CD4-positive, alpha-beta T cell (primary cell): Measurements from ENCODE around the gene ZBTB7A. TPM values are rescaled to one million over a fixed set of nuclear protein-coding genes. Genes with fewer than 3 reads are reported as not detected.

Source experiments
- ATAC-seq: fragments of 200-7000 bp; cut with Tn5 transposase; one replicate; pipeline ENCODE4 v1.10.0; 2022; ENCODE audit warnings: mild to moderate bottlenecking; ENCODE audit not compliant: poor library complexity
- CTCF ChIA-PET: fragments of 350-600 bp; sonication (Branson Sonifier 250); formaldehyde crosslinking; loops from one replicate; lab custom pipeline; 2021; ENCODE audit warnings: antibody characterized with exemption, inconsistent platforms; lab: Charles Lee
- POLR2A ChIA-PET: fragments of 350-600 bp; sonication (Branson Sonifier 250); formaldehyde crosslinking; loops from one replicate; lab custom pipeline; 2021; ENCODE audit warnings: antibody characterized with exemption, inconsistent platforms; lab: Charles Lee
- DNase-seq, 14 experiments: peaks; one replicate each; pipeline ENCODE4 v3.0.0-alpha.2; 2013 to 2020; ENCODE audit warnings: mixed read lengths in 2 of 14
- H3K27ac ChIP-seq, 2 donors: one replicate each; pipeline versions ENCODE4 v1.5.1 to v1.7.0; 2013; ENCODE audit warnings: low read length in 2 of 2, low read depth in 1 of 2, mild to moderate bottlenecking in 1 of 2
- H3K27me3 ChIP-seq, 2 experiments: 1 replicate in 1 of 2; 2 replicates in 1 of 2; pipeline versions ENCODE4 v1.6.1 to v1.7.0; 2013; ENCODE audit warnings: low read length in 2 of 2, control low read depth in 1 of 2, mild to moderate bottlenecking in 1 of 2, moderate library complexity in 1 of 2; ENCODE audit not compliant: insufficient read depth in 2 of 2, control insufficient read depth in 1 of 2
- H3K36me3 ChIP-seq: one replicate; pipeline ENCODE4 v1.6.1; 2013; ENCODE audit warnings: low read length, control low read depth; ENCODE audit not compliant: insufficient read depth
- H3K4me1 ChIP-seq: one replicate; pipeline ENCODE4 v1.6.1; 2013; ENCODE audit warnings: low read length, control low read depth; ENCODE audit not compliant: insufficient read depth
- H3K4me3 ChIP-seq: one replicate; pipeline ENCODE4 v1.5.1; 2013; ENCODE audit warnings: mild to moderate bottlenecking, low read length, moderate library complexity
- H3K9me3 ChIP-seq, 2 experiments: 1 replicate in 1 of 2; 2 replicates in 1 of 2; pipeline versions ENCODE4 v1.6.1 to v1.7.0; 2013; ENCODE audit warnings: low read length in 2 of 2, mild to moderate bottlenecking in 2 of 2, control low read depth in 1 of 2, moderate library complexity in 1 of 2; ENCODE audit not compliant: control insufficient read depth in 1 of 2, insufficient read depth in 1 of 2
- H3K27ac Mint-ChIP-seq: one replicate; pipeline ENCODE4 v1.8.0; 2020; ENCODE audit warnings: mixed read lengths
- H3K27me3 Mint-ChIP-seq: one replicate; pipeline ENCODE4 v1.8.0; 2021; ENCODE audit warnings: mixed read lengths
- H3K36me3 Mint-ChIP-seq: one replicate; pipeline ENCODE4 v1.8.0; 2021; ENCODE audit warnings: low read depth, mixed read lengths
- H3K4me1 Mint-ChIP-seq: one replicate; pipeline ENCODE4 v1.8.0; 2021; ENCODE audit warnings: low read depth, mixed read lengths
- H3K4me3 Mint-ChIP-seq: one replicate; pipeline ENCODE4 v1.8.0; 2020; ENCODE audit warnings: mild to moderate bottlenecking, mixed read lengths
- H3K9me3 Mint-ChIP-seq: one replicate; pipeline ENCODE4 v1.8.0; 2020; ENCODE audit warnings: mixed read lengths
- intact Hi-C, 2 experiments: fragments of 100-400 bp; cut with DNase I in 1 of 2; cut with micrococcal nuclease in 1 of 2; formaldehyde crosslinking; loops; one replicate each; pipeline versions ENCODE4 v1.15.1 to v1.9.0; 2023 to 2025; cut with DNase I, micrococcal nuclease
- total RNA-seq, 174 experiments: library from RNA in 2 of 174; stranded (reverse) in 2 of 174; gene quantifications; one replicate each; pipeline ENCODE4 v1.2.3 and lab custom pipeline; 2021 to 2026
- TF ChIP-seq, protein P1 (sequence below): fragments of 200-600 bp; IDR thresholded peaks from one replicate; pipeline ENCODE4 v1.8.0; 2022; ENCODE audit warnings: antibody characterized with exemption, mild to moderate bottlenecking

The ZBTB7A gene
- total RNA-seq, 2 experiments from 2014 or later: 44.2 to 47.2 TPM

DNA sequence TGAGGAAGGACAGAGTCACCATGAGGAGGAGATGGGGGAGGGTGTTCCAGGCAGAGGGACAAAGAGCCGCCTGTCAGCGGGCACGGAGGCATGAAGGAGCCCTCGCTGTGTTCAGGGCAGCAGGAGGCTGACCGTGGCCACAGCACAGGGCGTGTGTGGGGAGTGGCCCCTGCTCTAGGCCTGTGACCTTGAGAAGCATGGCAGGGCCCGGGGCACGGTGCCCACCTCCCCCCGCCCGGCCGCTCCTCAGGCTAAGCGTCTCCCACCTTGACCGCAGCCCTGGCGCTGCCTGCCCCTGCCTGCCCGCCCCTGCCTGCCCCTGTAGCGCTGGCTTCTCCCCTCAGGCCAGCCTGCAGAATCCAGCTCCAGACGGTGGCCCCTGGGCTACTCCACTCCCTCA lies 45.7 kb upstream of the ZBTB7A start:
- Histone ChIP-seq H3K27me3 (no peaks in the 10 kb centered on the region), H3K27ac (no peak overlapping the region), H3K4me1 (peaks cover 71% of the 10 kb centered on the region), H3K4me3 (no peak overlapping the region), H3K36me3 (peaks cover 57% of the 10 kb centered on the region), H3K9me3 (no peaks in the 10 kb centered on the region)
- peaks cover 50% of the 10 kb centered on the region for H3K36me3 Mint-ChIP-seq
- no peaks in the 10 kb centered on the region for H3K27me3 Mint-ChIP-seq
- DNase-seq: peak in 1 of 14 experiments; percentile 15
- H3K9me3 Mint-ChIP-seq: no peaks in the 10 kb centered on the region
- CTCF ChIA-PET: no interaction called here
- intact Hi-C loops: no loop called here
- POLR2A ChIA-PET: no interaction called here
- no peak overlapping the region for H3K4me3 Mint-ChIP-seq
- TF ChIP-seq, protein P1, sequence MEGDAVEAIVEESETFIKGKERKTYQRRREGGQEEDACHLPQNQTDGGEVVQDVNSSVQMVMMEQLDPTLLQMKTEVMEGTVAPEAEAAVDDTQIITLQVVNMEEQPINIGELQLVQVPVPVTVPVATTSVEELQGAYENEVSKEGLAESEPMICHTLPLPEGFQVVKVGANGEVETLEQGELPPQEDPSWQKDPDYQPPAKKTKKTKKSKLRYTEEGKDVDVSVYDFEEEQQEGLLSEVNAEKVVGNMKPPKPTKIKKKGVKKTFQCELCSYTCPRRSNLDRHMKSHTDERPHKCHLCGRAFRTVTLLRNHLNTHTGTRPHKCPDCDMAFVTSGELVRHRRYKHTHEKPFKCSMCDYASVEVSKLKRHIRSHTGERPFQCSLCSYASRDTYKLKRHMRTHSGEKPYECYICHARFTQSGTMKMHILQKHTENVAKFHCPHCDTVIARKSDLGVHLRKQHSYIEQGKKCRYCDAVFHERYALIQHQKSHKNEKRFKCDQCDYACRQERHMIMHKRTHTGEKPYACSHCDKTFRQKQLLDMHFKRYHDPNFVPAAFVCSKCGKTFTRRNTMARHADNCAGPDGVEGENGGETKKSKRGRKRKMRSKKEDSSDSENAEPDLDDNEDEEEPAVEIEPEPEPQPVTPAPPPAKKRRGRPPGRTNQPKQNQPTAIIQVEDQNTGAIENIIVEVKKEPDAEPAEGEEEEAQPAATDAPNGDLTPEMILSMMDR: no peak
- no peak for ATAC-seq
- H3K4me1 Mint-ChIP-seq: peaks cover 39% of the 10 kb centered on the region
- no peak overlapping the region for H3K27ac Mint-ChIP-seq

DNA sequence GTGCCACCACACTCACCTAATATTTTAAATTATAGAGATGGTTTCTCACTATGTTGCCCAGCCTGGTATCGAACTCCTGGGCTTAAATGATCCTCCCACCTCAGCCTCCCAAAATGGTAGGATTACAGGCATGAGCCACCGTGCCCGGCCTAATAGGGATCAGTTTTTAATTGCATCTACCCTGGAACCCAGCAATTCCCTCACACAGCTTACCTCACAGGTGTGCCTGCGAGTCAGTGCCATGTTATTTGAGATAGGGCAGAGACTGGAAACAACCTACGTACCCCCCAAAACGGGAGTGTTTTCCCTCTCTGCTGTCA lies 42.9 kb upstream of the ZBTB7A start:
- ChIA-PET CTCF (interaction anchor here (2.1 kb wide), 1 partner anchor 30 kb away, joined by 9 read pairs; no protein-coding TSS in a partner anchor), POLR2A (interaction anchor here (0.9 to 1.8 kb wide), 6 partner anchors 11 to 125 kb away, joined by 3 to 16 read pairs (median 4); partner anchors contain the start of genes EEF2, PIAS4 and ZBTB7A)
- H3K36me3 ChIP-seq: peaks cover 56% of the 10 kb centered on the region
- Mint-ChIP-seq H3K9me3 (no peaks in the 10 kb centered on the region), H3K4me1 (peaks cover 43% of the 10 kb centered on the region), H3K36me3 (peaks cover 49% of the 10 kb centered on the region), H3K27me3 (no peaks in the 10 kb centered on the region), H3K4me3 (no peak overlapping the region), H3K27ac (peak overlapping the region; percentile 96)
- H3K4me1 ChIP-seq: peaks cover 75% of the 10 kb centered on the region
- H3K4me3 ChIP-seq: no peak overlapping the region
- no peaks in the 10 kb centered on the region for H3K9me3 ChIP-seq
- no peaks in the 10 kb centered on the region for H3K27me3 ChIP-seq
- intact Hi-C loops: loop anchor here in 1 of 2 experiments (10.0 kb wide), 1 partner anchor 125 kb away; the partner anchor contains the start of gene EEF2
- peak overlapping the region; percentile 53 to 75 for H3K27ac ChIP-seq
- ATAC-seq (no peak), DNase-seq (no peak)
- TF ChIP-seq, protein P1: no peak

DNA sequence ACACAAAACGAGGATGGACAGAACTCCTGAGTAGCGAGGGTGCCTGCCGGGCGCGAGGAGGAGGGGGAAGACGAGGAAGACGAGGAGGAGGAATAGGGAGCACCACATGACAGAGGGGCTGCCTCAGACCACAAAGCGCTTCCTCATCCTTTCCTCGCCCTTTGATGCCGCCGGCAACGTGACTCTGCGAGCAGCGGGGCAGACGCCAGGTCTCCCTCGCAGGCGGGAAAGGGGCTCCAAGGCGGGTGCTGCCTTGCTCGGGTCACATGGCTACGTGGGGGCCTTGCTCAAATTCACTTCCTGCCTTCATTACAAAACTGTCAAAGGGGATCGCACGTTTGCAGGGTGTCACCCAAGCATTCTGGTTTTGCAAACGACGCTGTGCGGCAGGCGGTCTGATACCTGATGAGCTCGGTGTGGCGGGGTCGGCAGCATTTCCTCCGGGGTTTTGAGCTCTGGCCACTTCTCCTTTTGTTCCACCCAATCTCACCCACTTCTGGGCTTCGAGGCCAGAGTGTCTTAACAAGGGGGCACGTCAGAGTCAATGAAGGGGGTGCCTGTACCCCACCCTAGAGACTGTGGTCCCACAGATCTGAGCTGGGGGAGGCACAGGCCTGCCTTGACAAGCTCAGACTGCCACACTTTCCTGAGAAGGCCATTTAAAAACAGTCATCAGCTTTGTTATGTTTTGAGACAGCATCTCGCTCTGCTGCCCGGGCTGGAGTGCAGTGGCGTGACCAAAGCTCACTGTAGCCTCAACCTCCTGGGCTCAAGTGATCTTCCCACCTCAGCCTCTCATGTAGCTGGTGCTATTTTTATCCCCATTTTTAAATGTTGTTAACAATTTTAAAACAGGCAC lies 42.3 kb upstream of the ZBTB7A start:
- peak overlapping the region; percentile 68 for H3K4me3 Mint-ChIP-seq
- no peaks in the 10 kb centered on the region for H3K27me3 Mint-ChIP-seq
- H3K4me1 Mint-ChIP-seq: peaks cover 46% of the 10 kb centered on the region
- Histone ChIP-seq H3K9me3 (no peaks in the 10 kb centered on the region), H3K36me3 (peaks cover 52% of the 10 kb centered on the region), H3K4me1 (peaks cover 75% of the 10 kb centered on the region), H3K4me3 (peak overlapping the region; percentile 16), H3K27me3 (no peaks in the 10 kb centered on the region), H3K27ac (peak overlapping the region; percentile 53 to 75)
- H3K27ac Mint-ChIP-seq: peak overlapping the region; percentile 96
- ChIA-PET CTCF (interaction anchor here (2.1 kb wide), 1 partner anchor 31 kb away, joined by 9 read pairs; no protein-coding TSS in a partner anchor), POLR2A (interaction anchor here (0.9 to 1.8 kb wide), 6 partner anchors 11 to 124 kb away, joined by 3 to 16 read pairs (median 4); partner anchors contain the start of genes EEF2, PIAS4 and ZBTB7A)
- TF ChIP-seq, protein P1: no peak
- H3K36me3 Mint-ChIP-seq: peaks cover 46% of the 10 kb centered on the region
- peak; percentile 39 to 92 (median 76) for DNase-seq
- intact Hi-C loops: loop anchor here in 1 of 2 experiments (10.0 kb wide), 1 partner anchor 124 kb away; the partner anchor contains the start of gene EEF2
- ATAC-seq: peak; percentile 59
- H3K9me3 Mint-ChIP-seq: no peaks in the 10 kb centered on the region
